ENCODE data around the gene AK9.

- TF ChIP-seq, protein P1, sequence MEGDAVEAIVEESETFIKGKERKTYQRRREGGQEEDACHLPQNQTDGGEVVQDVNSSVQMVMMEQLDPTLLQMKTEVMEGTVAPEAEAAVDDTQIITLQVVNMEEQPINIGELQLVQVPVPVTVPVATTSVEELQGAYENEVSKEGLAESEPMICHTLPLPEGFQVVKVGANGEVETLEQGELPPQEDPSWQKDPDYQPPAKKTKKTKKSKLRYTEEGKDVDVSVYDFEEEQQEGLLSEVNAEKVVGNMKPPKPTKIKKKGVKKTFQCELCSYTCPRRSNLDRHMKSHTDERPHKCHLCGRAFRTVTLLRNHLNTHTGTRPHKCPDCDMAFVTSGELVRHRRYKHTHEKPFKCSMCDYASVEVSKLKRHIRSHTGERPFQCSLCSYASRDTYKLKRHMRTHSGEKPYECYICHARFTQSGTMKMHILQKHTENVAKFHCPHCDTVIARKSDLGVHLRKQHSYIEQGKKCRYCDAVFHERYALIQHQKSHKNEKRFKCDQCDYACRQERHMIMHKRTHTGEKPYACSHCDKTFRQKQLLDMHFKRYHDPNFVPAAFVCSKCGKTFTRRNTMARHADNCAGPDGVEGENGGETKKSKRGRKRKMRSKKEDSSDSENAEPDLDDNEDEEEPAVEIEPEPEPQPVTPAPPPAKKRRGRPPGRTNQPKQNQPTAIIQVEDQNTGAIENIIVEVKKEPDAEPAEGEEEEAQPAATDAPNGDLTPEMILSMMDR (IDR thresholded peaks at IDR 0.05) = no peak
- TF ChIP-seq TCF7L2 (IDR thresholded peaks at IDR 0.05; ENCODE audit: low read depth, low read length) = no peak
- TF ChIP-seq REST (IDR thresholded peaks at IDR 0.05; ENCODE audit: insufficient read depth in 1 of 2, low read depth in 2 of 2, low read length in 1 of 2) = no peak
- no peak for TF ChIP-seq POLR2AphosphoS5 (IDR thresholded peaks at IDR 0.05; ENCODE audit: low read depth, low read length)
Measured at GRCh38 chr6:109496036-109496772, 194.8 kb downstream of the AK9 start.
